Caco-2 (cell line): ENCODE results near the gene CYP2D6. TPM values are rescaled to one million over a fixed set of nuclear protein-coding genes. Genes with fewer than 3 reads are reported as not detected.

ENCODE experiments used
- BruUV-seq: library from RNA; stranded (reverse); fragments of 400-500 nt; replicated peaks from 2 replicates; lab custom pipeline; 2021; lab: Mats Ljungman, UMichigan
- CTCF ChIA-PET: fragments of 300-600 bp; sonication (Branson Sonifier 250); formaldehyde crosslinking; loops from one replicate; lab custom pipeline; 2022; ENCODE audit warnings: antibody characterized with exemption; lab: Charles Lee
- POLR2A ChIA-PET: fragments of 300-600 bp; sonication (Branson Sonifier 250); formaldehyde crosslinking; loops from one replicate; lab custom pipeline; 2022; ENCODE audit warnings: antibody characterized with exemption; lab: Charles Lee
- DNase-seq, 2 experiments: peaks; one replicate each; pipeline versions ENCODE4 v3.0.0 to v3.0.0-alpha.2; 2020 to 2022
- H3K27me3 ChIP-seq: replicated peaks from 2 replicates; pipeline ENCODE4 v1.6.0; 2011; ENCODE audit warnings: low read length; ENCODE audit not compliant: control insufficient read depth, insufficient read depth
- H3K36me3 ChIP-seq: 2 replicates; pipeline ENCODE4 v1.5.1; 2011; ENCODE audit warnings: low read length; ENCODE audit not compliant: control insufficient read depth, insufficient read depth
- H3K4me1 ChIP-seq: fragments of 250-450 bp; sonication (Bioruptor Pico); 2 replicates; pipeline ENCODE4 v1.5.1; 2020; ENCODE audit warnings: mild to moderate bottlenecking
- H3K4me3 ChIP-seq: 2 replicates; pipeline ENCODE4 v1.5.1; 2011; ENCODE audit warnings: low read depth, mild to moderate bottlenecking, control low read depth, low read length
- H3K9me3 ChIP-seq: fragments of 250-450 bp; sonication (Bioruptor Pico); 2 replicates; pipeline ENCODE4 v1.5.1; 2020; ENCODE audit warnings: mild to moderate bottlenecking, moderate library complexity
- H3K27ac Mint-ChIP-seq: one replicate; pipeline ENCODE4 v1.8.0; 2022; ENCODE audit warnings: mixed read lengths; ENCODE audit not compliant: unreplicated experiment
- H3K27me3 Mint-ChIP-seq: one replicate; pipeline ENCODE4 v1.8.0; 2022; ENCODE audit warnings: mixed read lengths; ENCODE audit not compliant: insufficient read depth, unreplicated experiment
- H3K36me3 Mint-ChIP-seq: one replicate; pipeline ENCODE4 v1.8.0; 2022; ENCODE audit warnings: mild to moderate bottlenecking, mixed read lengths; ENCODE audit not compliant: insufficient read depth, unreplicated experiment
- H3K4me1 Mint-ChIP-seq: one replicate; pipeline ENCODE4 v1.8.0; 2022; ENCODE audit warnings: low read depth, mixed read lengths; ENCODE audit not compliant: unreplicated experiment
- H3K4me3 Mint-ChIP-seq: one replicate; pipeline ENCODE4 v1.8.0; 2022; ENCODE audit warnings: mild to moderate bottlenecking, moderate library complexity, mixed read lengths; ENCODE audit not compliant: unreplicated experiment
- H3K9me3 Mint-ChIP-seq: one replicate; pipeline ENCODE4 v1.8.0; 2022; ENCODE audit warnings: mixed read lengths; ENCODE audit not compliant: unreplicated experiment
- intact Hi-C: fragments of 100-400 bp; cut with micrococcal nuclease; formaldehyde crosslinking; loops from one replicate; pipeline ENCODE4 v1.10.0; 2022; ENCODE audit not compliant: unreplicated experiment
- total RNA-seq: library from RNA; stranded (reverse); gene quantifications from 2 replicates; pipeline ENCODE4 v1.2.3, GENCODE V29; 2022
- TF ChIP-seq, protein P1 (sequence below), 2 experiments: fragments of 200-600 bp in 1 of 2; IDR thresholded peaks; 1 replicate in 1 of 2; 2 replicates in 1 of 2; pipeline versions ENCODE4 v1.5.1 to v1.8.0; 2011 to 2022; ENCODE audit warnings: antibody characterized with exemption in 1 of 2, control low read depth in 1 of 2, inconsistent platforms in 1 of 2, low read depth in 1 of 2, low read length in 1 of 2, mild to moderate bottlenecking in 1 of 2, moderate library complexity in 1 of 2; ENCODE audit not compliant: insufficient read depth in 1 of 2, severe bottlenecking in 1 of 2, unreplicated experiment in 1 of 2

Gene CYP2D6
- total RNA-seq, 1 experiment from 2014 or later, result 1.7 TPM

DNA sequence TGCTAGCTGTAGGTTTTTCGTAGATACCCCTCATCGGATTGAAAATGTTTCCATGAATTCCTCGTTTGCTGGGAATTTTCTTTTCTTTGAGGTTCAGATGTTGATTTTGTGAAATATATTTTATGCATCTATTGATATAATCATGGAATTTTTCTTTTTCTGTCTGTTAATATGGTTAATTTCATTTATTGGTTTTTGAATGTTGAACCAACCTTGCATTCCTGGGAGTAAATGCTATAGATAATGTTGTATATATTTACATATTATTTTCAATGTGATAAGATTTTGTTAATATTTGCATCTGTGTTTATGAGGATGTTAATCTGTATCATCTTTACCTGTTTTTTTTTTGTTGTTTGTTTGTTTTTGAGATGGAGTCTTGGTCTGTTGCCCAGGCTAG lies 29.4 kb downstream of the CYP2D6 start:
- H3K4me3 ChIP-seq, result no peak overlapping the region
- TF ChIP-seq, protein P1, sequence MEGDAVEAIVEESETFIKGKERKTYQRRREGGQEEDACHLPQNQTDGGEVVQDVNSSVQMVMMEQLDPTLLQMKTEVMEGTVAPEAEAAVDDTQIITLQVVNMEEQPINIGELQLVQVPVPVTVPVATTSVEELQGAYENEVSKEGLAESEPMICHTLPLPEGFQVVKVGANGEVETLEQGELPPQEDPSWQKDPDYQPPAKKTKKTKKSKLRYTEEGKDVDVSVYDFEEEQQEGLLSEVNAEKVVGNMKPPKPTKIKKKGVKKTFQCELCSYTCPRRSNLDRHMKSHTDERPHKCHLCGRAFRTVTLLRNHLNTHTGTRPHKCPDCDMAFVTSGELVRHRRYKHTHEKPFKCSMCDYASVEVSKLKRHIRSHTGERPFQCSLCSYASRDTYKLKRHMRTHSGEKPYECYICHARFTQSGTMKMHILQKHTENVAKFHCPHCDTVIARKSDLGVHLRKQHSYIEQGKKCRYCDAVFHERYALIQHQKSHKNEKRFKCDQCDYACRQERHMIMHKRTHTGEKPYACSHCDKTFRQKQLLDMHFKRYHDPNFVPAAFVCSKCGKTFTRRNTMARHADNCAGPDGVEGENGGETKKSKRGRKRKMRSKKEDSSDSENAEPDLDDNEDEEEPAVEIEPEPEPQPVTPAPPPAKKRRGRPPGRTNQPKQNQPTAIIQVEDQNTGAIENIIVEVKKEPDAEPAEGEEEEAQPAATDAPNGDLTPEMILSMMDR (IDR thresholded peaks at IDR 0.05; ENCODE audit: insufficient read depth in 1 of 2, low read depth in 1 of 2, low read length in 1 of 2, severe bottlenecking in 1 of 2, unreplicated experiment in 1 of 2), result no peak
- H3K36me3 ChIP-seq, result no peaks in the 10 kb centered on the region
- Mint-ChIP-seq H3K4me3 (no peak overlapping the region), H3K9me3 (peaks cover 17% of the 10 kb centered on the region), H3K4me1 (no peaks in the 10 kb centered on the region), H3K27ac (no peak overlapping the region), H3K36me3 (no peaks in the 10 kb centered on the region), H3K27me3 (no peaks in the 10 kb centered on the region)
- DNase-seq, result no peak
- intact Hi-C loops, result no loop called here
- no peaks in the 10 kb centered on the region for H3K27me3 ChIP-seq
- BruUV-seq, result no TSS peak
- no peaks in the 10 kb centered on the region for H3K4me1 ChIP-seq
- CTCF ChIA-PET, result no interaction called here
- POLR2A ChIA-PET, result no interaction called here
- peaks cover 16% of the 10 kb centered on the region for H3K9me3 ChIP-seq

DNA sequence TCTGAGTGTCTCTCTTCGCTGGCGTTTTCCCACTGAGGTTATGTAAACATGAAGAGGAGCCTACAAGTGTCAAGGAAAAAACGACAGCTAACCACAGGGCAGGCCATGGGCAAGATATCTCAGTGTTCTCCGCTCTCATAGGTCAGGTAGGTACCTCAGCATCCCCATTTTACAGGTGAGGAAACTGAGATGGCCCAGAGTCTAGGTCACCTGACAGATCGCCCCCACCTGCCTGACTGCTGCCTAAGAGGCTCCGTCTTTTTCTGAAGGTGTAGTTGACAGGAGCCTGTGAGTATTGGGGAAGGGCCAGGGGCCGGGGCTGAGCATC lies 39.2 kb downstream of the CYP2D6 start:
- Mint-ChIP-seq H3K9me3 (peaks cover 10% of the 10 kb centered on the region), H3K4me1 (peaks cover 9% of the 10 kb centered on the region), H3K27ac (peak overlapping the region; percentile 99), H3K27me3 (no peaks in the 10 kb centered on the region), H3K4me3 (peak overlapping the region; percentile 93), H3K36me3 (peaks cover 38% of the 10 kb centered on the region)
- POLR2A ChIA-PET, result interaction anchor here (0.6 to 2.7 kb wide), 7 partner anchors 12 to 277 kb away, joined by 3 to 15 read pairs (median 3); partner anchors contain the start of gene SMDT1
- Histone ChIP-seq H3K27me3 (no peaks in the 10 kb centered on the region), H3K4me1 (no peaks in the 10 kb centered on the region), H3K4me3 (peak overlapping the region; percentile 79), H3K36me3 (no peaks in the 10 kb centered on the region), H3K9me3 (no peaks in the 10 kb centered on the region)
- TSS peak; percentile 31 for BruUV-seq
- TF ChIP-seq, protein P1 (IDR thresholded peaks at IDR 0.05; ENCODE audit: insufficient read depth in 1 of 2, low read depth in 1 of 2, low read length in 1 of 2, severe bottlenecking in 1 of 2, unreplicated experiment in 1 of 2), result no peak
- no peak for DNase-seq
- CTCF ChIA-PET, result interaction anchor here (0.5 to 2.6 kb wide), 12 partner anchors 11 to 353 kb away, joined by 3 to 46 read pairs (median 4); partner anchors contain the start of genes NAGA and SMDT1
- intact Hi-C loops, result loop anchor here (1.0 to 10.0 kb wide), 6 partner anchors 17 to 353 kb away; partner anchors contain the start of gene PHETA2

DNA sequence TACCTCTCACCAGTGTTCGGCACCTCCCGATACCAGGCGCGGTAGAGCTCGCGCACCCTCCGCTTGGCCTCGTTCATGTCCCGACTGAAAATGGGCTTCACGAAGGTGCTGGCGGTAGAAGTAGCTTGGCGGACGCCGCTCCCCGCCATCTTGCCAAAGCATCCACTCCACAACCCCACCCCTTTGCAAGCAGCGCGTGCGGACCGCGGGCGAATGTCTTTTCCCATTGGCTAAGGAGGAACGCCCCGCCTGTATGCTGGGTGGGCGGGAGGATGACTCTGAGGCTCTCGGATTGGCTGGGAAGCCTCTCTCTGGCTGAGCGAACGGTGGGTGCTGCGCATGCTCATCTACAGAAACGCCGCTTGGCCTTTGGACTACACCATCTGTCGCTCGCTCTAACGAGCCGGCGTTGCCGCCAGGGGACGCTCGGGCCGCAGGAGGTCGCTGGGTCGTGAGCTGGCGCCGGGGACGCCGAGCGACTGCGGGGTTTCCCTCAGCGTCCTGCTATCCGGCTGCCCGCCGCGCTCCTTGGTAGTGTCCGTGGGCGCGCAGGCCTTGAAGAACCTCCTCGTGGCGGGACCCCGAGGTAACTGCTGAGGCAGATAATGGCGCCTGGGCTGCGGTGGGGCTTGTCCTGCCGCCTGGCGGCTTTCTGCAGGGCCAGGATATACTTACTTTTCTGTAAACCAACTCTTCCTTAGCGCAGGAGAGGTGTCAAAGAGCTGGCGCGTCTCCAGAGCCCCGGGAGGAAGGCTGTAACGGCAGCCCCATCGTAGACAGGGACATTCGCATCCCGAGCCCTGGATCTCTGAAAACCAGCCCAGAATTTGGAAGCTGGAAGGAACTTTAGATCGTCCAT lies 39.8 kb downstream of the CYP2D6 start, which contains the start of gene NDUFA6:
NDUFA6 (minus strand) TSS at position 177 of the 859 bp plus-strand sequence; CDS start at position 149, 28 bp downstream.
- no peaks in the 10 kb centered on the region for H3K27me3 ChIP-seq
- H3K4me1 Mint-ChIP-seq, result peaks cover 9% of the 10 kb centered on the region
- no peaks in the 10 kb centered on the region for H3K4me1 ChIP-seq
- DNase-seq, result peak; percentile 98 to 99
- intact Hi-C loops, result loop anchor here (1.0 to 10.0 kb wide), 8 partner anchors 12 to 353 kb away; partner anchors contain the start of genes PHETA2 and SMDT1
- no peaks in the 10 kb centered on the region; the same call in 1 of the 2 replicates for H3K36me3 ChIP-seq
- H3K4me3 Mint-ChIP-seq, result peak within 1 kb of the TSS; percentile 93
- peaks cover 44% of the 10 kb centered on the region for H3K36me3 Mint-ChIP-seq
- H3K4me3 ChIP-seq, result peak within 1 kb of the TSS; percentile 94
- TF ChIP-seq, protein P1 (IDR thresholded peaks at IDR 0.05; ENCODE audit: insufficient read depth in 1 of 2, low read depth in 1 of 2, low read length in 1 of 2, severe bottlenecking in 1 of 2, unreplicated experiment in 1 of 2), result peak; percentile 67 to 96
- H3K9me3 Mint-ChIP-seq, result peaks cover 10% of the 10 kb centered on the region
- ChIA-PET CTCF (interaction anchor here (0.5 to 2.6 kb wide), 15 partner anchors 10 to 394 kb away, joined by 3 to 46 read pairs (median 4); partner anchors contain the start of genes CENPM, NAGA and SMDT1), POLR2A (interaction anchor here (0.5 to 2.7 kb wide), 9 partner anchors 11 to 362 kb away, joined by 3 to 15 read pairs (median 3); partner anchors contain the start of gene SMDT1)
- BruUV-seq, result no TSS peak
- peak within 1 kb of the TSS; percentile 99 for H3K27ac Mint-ChIP-seq
- no peaks in the 10 kb centered on the region for H3K9me3 ChIP-seq
- H3K27me3 Mint-ChIP-seq, result no peaks in the 10 kb centered on the region
